Stimulated activated effector memory CD8-positive, alpha-beta T cell treated with anti-CD3 and anti-CD28 coated beads, Interleukin-12 subunit alpha, Interleukin-12 subunit beta, amount 100 ng/mL, for 72 hours (primary cell): ENCODE data around the gene PC.
"Not testable (repeated sequence)": the region's sequence is repeated elsewhere in the genome, so short reads cannot be mapped to it uniquely, and the experiment has no call there.

Source experiments
- ATAC-seq: fragments of 150-1000 bp; cut with Tn5 transposase; 2 replicates; pipeline ENCODE4 v1.10.0; 2021
- DNase-seq, 2 donors: peaks; one replicate each; pipeline ENCODE4 v3.0.0; 2021 to 2022; ENCODE audit warnings: low spot score in 2 of 2
- H3K27ac Mint-ChIP-seq: one replicate; pipeline ENCODE4 v1.8.0; 2022; ENCODE audit warnings: mild to moderate bottlenecking, mixed read lengths
- H3K36me3 Mint-ChIP-seq: one replicate; pipeline ENCODE4 v1.8.0; 2022; ENCODE audit warnings: mild to moderate bottlenecking, mixed read lengths
- H3K4me1 Mint-ChIP-seq: one replicate; pipeline ENCODE4 v1.8.0; 2022; ENCODE audit warnings: mixed read lengths
- H3K4me3 Mint-ChIP-seq: one replicate; pipeline ENCODE4 v1.8.0; 2022; ENCODE audit warnings: mild to moderate bottlenecking, mixed read lengths
- H3K9me3 Mint-ChIP-seq: one replicate; pipeline ENCODE4 v1.8.0; 2022; ENCODE audit warnings: mixed read lengths

Gene PC

GRCh38 chr11:66958232-66958955 is at the start of gene PC:
TSS of gene PC (minus strand) at chr11:66958383. CDS start at chr11:66872159, 86,224 bp downstream.
- ATAC-seq (peak; percentile 97), DNase-seq (peak; percentile 85 to 97)
- Mint-ChIP-seq H3K4me1 (peaks cover 26% of the 10 kb centered on the region), H3K9me3 (peaks cover 3% of the 10 kb centered on the region), H3K27ac (peak within 1 kb of the TSS; percentile 69), H3K4me3 (peak within 1 kb of the TSS; percentile 70), H3K36me3 (no peaks in the 10 kb centered on the region)

DNA sequence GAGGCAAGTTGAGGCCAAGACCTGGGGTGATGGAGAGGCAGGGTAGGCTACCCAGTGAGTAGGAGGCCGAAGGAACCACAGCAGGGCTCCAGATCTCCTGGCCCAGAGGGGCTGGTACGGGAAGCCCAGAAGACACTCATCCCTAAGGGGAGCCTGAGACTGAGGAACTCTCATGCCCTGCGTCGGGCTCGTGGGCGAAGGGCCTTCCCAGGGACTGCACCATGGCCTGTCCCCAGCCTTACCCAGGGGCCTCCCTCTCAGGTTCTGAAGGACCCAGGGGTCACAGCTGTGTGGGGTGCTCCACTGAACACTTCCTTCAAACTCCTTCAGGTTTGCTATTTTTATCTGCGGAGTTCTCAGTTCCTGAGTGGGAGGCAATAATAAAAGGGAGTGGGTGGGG is 48.9 kb upstream of the PC start:
- ATAC-seq (no peak), DNase-seq (no peak)
- Mint-ChIP-seq H3K9me3 (no peaks in the 10 kb centered on the region), H3K4me3 (no peak overlapping the region), H3K27ac (peak overlapping the region; percentile 58), H3K36me3 (peaks cover 9% of the 10 kb centered on the region), H3K4me1 (peaks cover 16% of the 10 kb centered on the region)

DNA sequence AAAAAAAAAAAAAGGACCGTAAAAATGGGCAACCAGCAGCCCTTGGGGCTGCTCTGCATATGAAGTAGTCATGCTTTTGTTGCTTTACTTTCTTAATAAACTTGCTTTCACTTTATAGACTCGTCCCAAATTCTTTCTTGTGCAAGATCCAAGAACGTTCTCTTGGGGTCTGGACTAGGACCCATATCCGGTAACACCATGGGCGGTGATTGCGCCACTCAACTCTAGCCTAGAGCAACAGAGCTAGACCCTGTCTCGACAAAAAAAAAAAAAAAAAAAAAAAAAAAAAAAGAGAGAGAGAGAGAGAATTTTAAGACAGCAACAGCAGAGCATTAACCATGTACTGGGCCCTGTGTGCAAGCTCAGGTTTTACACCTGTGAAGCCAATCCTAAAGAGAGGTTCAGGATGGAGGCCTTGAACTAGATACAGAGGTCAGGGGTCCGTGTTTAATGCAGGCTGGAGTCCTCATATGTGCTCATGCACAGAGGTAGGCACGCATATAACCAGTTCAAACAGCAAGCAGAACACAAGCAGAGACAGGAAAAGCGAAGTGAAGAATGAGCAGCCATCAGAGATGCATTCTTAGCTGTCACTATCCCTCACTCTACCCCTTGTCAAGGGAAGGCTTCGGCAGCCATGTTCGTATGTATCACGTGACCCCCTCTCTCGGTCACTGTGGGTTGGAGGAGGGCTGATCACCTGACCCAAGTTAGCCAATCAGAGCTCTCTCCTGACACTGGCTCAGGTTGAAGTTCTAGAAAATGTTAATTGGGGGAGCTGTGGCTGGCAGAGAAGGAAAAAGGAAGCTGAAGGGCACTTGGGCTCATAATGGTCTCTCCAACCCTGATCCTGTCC is 48.1 kb upstream of the PC start:
- Mint-ChIP-seq H3K9me3 (no peaks in the 10 kb centered on the region), H3K4me1 (peaks cover 16% of the 10 kb centered on the region)
- no peak for DNase-seq

GRCh38 chr11:67005200-67005599 is 47.0 kb upstream of the PC start:
- ATAC-seq, H3K27ac Mint-ChIP-seq, H3K36me3 Mint-ChIP-seq, H3K4me3 Mint-ChIP-seq, H3K9me3 Mint-ChIP-seq, DNase-seq: not testable (repeated sequence)
- peaks cover 16% of the 10 kb centered on the region for H3K4me1 Mint-ChIP-seq

More for the DNA sequence above, 48.1 kb upstream of the PC start:
- ATAC-seq = peak; percentile 46
- peak overlapping the region; percentile 58 for H3K27ac Mint-ChIP-seq
- H3K36me3 Mint-ChIP-seq = peaks cover 9% of the 10 kb centered on the region
- no peak overlapping the region for H3K4me3 Mint-ChIP-seq

- H3K36me3 Mint-ChIP-seq = peaks cover 9% of the 10 kb centered on the region
- no peak for DNase-seq
- no peaks in the 10 kb centered on the region for H3K9me3 Mint-ChIP-seq
- H3K27ac Mint-ChIP-seq = no peak overlapping the region
- no peak for ATAC-seq
- H3K4me1 Mint-ChIP-seq = peaks cover 16% of the 10 kb centered on the region
- H3K4me3 Mint-ChIP-seq = no peak overlapping the region
Measured at GRCh38 chr11:67002921-67003411, 44.8 kb upstream of the PC start.

GRCh38 chr11:67002297-67002913 is 44.2 kb upstream of the PC start:
- Mint-ChIP-seq H3K36me3 (peaks cover 9% of the 10 kb centered on the region), H3K4me3 (no peak overlapping the region)

DNA sequence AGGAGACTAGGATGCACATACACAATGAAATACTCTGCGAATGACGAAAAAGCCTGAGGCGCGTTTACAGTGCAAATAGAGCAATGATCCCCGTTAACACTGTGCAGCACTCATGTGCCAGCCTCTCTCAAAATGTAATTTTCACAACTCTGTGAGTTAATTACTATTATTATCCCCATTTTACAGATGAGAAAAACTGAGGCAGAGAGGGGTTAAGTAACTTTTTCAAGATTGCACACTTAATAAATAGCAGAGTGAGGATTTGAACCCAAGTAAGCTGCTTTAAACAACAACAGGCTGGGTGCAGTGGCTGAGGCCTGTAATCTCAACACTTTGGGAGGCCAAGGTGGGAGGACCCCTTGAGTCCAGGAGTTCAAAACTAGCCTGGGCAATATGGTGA is 43.1 kb upstream of the PC start:
- Mint-ChIP-seq H3K9me3 (no peaks in the 10 kb centered on the region), H3K4me3 (no peak overlapping the region), H3K4me1 (peaks cover 10% of the 10 kb centered on the region), H3K36me3 (peaks cover 9% of the 10 kb centered on the region), H3K27ac (no peak overlapping the region)
- no peak for ATAC-seq
- DNase-seq = no peak

More at GRCh38 chr11:67002297-67002913, 44.2 kb upstream of the PC start:
- no peak for DNase-seq
- H3K9me3 Mint-ChIP-seq = no peaks in the 10 kb centered on the region
- no peak overlapping the region for H3K27ac Mint-ChIP-seq
- H3K4me1 Mint-ChIP-seq = peaks cover 16% of the 10 kb centered on the region
- no peak for ATAC-seq

GRCh38 chr11:66999555-66999954 is 41.4 kb upstream of the PC start:
- Mint-ChIP-seq H3K4me1 (no peaks in the 10 kb centered on the region), H3K9me3 (no peaks in the 10 kb centered on the region), H3K27ac (no peak overlapping the region), H3K4me3 (no peak overlapping the region), H3K36me3 (no peaks in the 10 kb centered on the region)
- ATAC-seq = no peak
- no peak for DNase-seq

GRCh38 chr11:66996609-66997273 is 38.6 kb upstream of the PC start:
- no peak overlapping the region for H3K27ac Mint-ChIP-seq
- H3K9me3 Mint-ChIP-seq = no peaks in the 10 kb centered on the region
- DNase-seq (no peak), ATAC-seq (no peak)
- no peak overlapping the region for H3K4me3 Mint-ChIP-seq
- H3K36me3 Mint-ChIP-seq = no peaks in the 10 kb centered on the region
- no peaks in the 10 kb centered on the region for H3K4me1 Mint-ChIP-seq

DNA sequence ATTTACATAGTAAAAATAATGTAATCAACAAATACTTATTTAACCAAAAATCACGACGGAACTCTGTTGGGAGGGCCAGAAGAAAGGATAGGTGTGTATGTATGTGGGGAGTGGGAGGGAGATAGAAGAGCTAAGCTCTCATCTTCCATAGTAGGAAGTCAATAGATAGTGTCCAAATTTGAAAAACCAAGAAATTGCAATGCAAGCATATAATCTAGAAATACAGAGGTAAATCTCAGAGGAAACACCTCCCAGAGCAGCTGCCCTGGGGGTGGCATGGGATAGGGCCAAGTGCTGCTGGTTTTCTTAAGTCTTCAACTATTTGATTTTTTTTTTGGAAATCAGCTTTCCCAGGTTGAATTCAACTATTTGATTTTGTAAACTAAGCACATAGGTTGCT is 33.9 kb upstream of the PC start:
- Mint-ChIP-seq H3K4me1 (peaks cover 16% of the 10 kb centered on the region), H3K4me3 (no peak overlapping the region)

DNA sequence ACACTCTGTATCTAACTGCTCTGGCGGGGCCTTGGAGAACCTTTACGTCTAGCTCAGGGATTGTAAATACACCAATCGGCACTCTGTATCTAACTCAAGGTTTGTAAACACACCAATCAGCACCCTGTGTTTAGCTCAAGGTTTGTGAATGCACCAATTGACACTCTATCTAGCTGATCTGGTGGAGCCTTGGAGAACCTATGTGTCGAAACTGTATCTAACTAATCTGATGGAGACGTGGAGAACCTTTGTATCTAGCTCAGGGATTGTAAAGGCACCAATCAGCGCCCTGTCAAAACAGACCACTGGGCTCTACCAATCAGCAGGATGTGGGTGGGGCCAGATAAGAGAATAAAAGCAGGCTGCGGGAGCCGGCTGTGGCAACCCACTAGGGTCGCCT is 31.2 kb upstream of the PC start:
- peaks cover 18% of the 10 kb centered on the region for H3K4me1 Mint-ChIP-seq
- not testable (repeated sequence) for H3K27ac Mint-ChIP-seq

More for the DNA sequence above, 33.9 kb upstream of the PC start:
- Mint-ChIP-seq H3K27ac (no peak overlapping the region), H3K36me3 (no peaks in the 10 kb centered on the region), H3K9me3 (no peaks in the 10 kb centered on the region)
- DNase-seq = no peak
- ATAC-seq = no peak

GRCh38 chr11:66988741-66989140 is 30.6 kb upstream of the PC start:
- H3K36me3 Mint-ChIP-seq, H3K9me3 Mint-ChIP-seq, ATAC-seq, DNase-seq, H3K4me3 Mint-ChIP-seq, H3K27ac Mint-ChIP-seq: not testable (repeated sequence)
- peaks cover 18% of the 10 kb centered on the region for H3K4me1 Mint-ChIP-seq

More for the DNA sequence above, 31.2 kb upstream of the PC start:
- ATAC-seq, H3K36me3 Mint-ChIP-seq, H3K4me3 Mint-ChIP-seq, DNase-seq, H3K9me3 Mint-ChIP-seq: not testable (repeated sequence)

DNA sequence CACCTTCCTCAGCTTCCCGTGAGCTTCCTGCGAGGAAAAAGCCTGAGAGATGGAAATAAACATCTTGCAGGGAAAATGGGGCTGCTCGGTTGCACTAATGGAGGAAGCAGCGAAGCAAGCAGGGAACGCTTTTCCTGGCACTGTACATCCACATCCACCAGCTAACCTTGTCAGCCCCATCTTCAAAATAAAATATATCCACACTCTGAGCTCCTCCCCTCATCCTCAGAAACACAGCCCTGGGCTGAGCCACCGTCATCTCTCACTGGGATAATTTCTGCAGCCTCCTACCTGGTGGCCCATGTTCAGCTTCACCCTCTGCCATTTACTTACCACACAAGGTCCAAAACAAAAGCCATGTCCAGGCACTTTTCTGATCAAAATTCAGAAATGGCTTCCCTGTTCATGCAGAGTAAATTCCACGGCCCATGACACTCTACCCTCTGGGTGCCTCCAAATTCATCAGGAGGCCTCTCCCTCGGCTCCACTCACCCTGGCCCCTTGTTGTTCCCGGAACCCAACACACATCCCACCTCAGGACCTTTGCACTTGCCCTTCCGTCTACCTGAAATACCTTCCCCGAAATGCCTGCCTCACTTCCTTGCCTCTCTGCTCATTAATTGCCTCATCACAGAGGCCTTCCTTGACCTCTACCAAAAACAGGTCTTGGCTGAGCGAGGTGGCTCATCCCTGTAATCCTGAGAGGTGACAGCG is 29.9 kb upstream of the PC start:
- H3K4me3 Mint-ChIP-seq = no peak overlapping the region
- H3K36me3 Mint-ChIP-seq = no peaks in the 10 kb centered on the region
- no peaks in the 10 kb centered on the region for H3K9me3 Mint-ChIP-seq
- H3K27ac Mint-ChIP-seq = no peak overlapping the region
- no peak for DNase-seq
- peaks cover 18% of the 10 kb centered on the region for H3K4me1 Mint-ChIP-seq
- ATAC-seq = no peak

GRCh38 chr11:66987158-66987620 is 29.0 kb upstream of the PC start:
- Mint-ChIP-seq H3K4me3 (no peak overlapping the region), H3K36me3 (no peaks in the 10 kb centered on the region), H3K4me1 (peaks cover 18% of the 10 kb centered on the region), H3K9me3 (no peaks in the 10 kb centered on the region), H3K27ac (no peak overlapping the region)
- DNase-seq (no peak), ATAC-seq (no peak)
